Right lobe of liver (tissue), 4 donors: ENCODE measurements around the gene SIRT1.

ENCODE experiments used
- POLR2A ChIP-seq: fragments of 450-650 bp; IDR thresholded peaks from one replicate; pipeline ENCODE4 v1.6.1; 2017; ENCODE audit warnings: antibody characterized with exemption, mild to moderate bottlenecking
- TF ChIP-seq, protein P1 (sequence below), 4 donors: fragments of 200-600 bp in 3 of 4; fragments of 450-650 bp in 1 of 4; IDR thresholded peaks; one replicate each; pipeline versions ENCODE4 v1.5.1 to v1.8.0; 2016 to 2022; ENCODE audit warnings: antibody characterized with exemption in 4 of 4, mild to moderate bottlenecking in 2 of 4
- donor health status: DM: no; HTN: no; CAD: no.
- donor health status: DM: no; HTN: no; CAD: no.
- donor health status: DM: no; HTN: yes; CAD: no.

DNA sequence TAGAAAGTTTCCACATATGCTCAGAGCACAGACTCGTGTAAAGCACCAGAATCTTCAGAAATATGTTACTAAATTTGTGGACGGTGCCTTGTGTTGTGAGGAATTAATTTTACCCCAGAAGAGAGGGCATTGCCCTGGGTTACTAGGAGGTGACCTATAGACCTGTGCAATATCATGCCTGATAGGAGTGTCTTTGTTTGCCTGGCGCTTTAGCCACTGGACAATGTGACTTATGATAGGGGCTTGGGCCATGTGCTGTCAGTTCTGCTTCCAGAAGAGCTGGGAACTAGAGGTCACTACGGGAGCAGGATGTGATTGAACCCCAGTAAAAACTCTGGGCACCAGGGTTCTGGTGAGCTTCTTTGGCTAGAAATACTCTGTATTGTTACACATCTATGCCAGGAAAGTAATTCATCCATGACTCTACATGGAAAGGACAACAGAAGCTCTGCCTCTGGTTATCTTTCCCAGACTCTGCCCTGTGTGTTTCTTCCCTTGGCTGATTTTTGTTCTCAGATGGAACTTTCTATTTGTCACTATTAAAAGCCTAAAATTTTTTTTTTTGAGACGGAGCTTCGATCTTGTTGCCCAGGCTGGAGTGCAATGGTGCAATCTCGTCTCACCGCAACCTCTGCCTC lies 75.5 kb downstream of the SIRT1 start:
- TF ChIP-seq, protein P1, sequence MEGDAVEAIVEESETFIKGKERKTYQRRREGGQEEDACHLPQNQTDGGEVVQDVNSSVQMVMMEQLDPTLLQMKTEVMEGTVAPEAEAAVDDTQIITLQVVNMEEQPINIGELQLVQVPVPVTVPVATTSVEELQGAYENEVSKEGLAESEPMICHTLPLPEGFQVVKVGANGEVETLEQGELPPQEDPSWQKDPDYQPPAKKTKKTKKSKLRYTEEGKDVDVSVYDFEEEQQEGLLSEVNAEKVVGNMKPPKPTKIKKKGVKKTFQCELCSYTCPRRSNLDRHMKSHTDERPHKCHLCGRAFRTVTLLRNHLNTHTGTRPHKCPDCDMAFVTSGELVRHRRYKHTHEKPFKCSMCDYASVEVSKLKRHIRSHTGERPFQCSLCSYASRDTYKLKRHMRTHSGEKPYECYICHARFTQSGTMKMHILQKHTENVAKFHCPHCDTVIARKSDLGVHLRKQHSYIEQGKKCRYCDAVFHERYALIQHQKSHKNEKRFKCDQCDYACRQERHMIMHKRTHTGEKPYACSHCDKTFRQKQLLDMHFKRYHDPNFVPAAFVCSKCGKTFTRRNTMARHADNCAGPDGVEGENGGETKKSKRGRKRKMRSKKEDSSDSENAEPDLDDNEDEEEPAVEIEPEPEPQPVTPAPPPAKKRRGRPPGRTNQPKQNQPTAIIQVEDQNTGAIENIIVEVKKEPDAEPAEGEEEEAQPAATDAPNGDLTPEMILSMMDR (IDR thresholded peaks at IDR 0.05): no peak
- TF ChIP-seq POLR2A: no peak
